K562 (cell line): ENCODE results near the gene DNAH17.

Experiments used
- ERF ChIP-seq: fragments of 450-650 bp; formaldehyde crosslinking; IDR thresholded peaks from 2 replicates; pipeline ENCODE4 v1.4.0; 2020; ENCODE audit warnings: mild to moderate bottlenecking, mixed read lengths
- FOXJ3 ChIP-seq: sonication (generic); formaldehyde crosslinking; IDR thresholded peaks from 2 replicates; pipeline ENCODE4 v1.4.0; 2020; ENCODE audit warnings: mild to moderate bottlenecking, missing genetic modification reagents
- NFYB ChIP-seq: IDR thresholded peaks from 2 replicates; pipeline ENCODE4 v1.6.1; 2011; ENCODE audit warnings: mild to moderate bottlenecking, moderate library complexity; ENCODE audit not compliant: insufficient read length; ENCODE audit errors: extremely low read depth
- TEAD4 ChIP-seq, 2 experiments: sonication (generic) in 1 of 2; formaldehyde crosslinking in 1 of 2; IDR thresholded peaks; 2 replicates each; pipeline versions ENCODE4 v1.6.1 to v1.8.0; 2012 to 2022; ENCODE audit warnings: borderline replicate concordance in 1 of 2, inconsistent platforms in 1 of 2, low read length in 1 of 2, mild to moderate bottlenecking in 1 of 2, missing genetic modification reagents in 1 of 2
- ZNF121 ChIP-seq: sonication (generic); formaldehyde crosslinking; conservative IDR thresholded peaks from 2 replicates; pipeline ENCODE4 v1.8.0; 2022; ENCODE audit warnings: missing genetic modification reagents
- ZNF124 ChIP-seq: sonication (generic); formaldehyde crosslinking; IDR thresholded peaks from 2 replicates; pipeline ENCODE4 v1.8.1; 2022; ENCODE audit warnings: missing genetic modification reagents

DNA sequence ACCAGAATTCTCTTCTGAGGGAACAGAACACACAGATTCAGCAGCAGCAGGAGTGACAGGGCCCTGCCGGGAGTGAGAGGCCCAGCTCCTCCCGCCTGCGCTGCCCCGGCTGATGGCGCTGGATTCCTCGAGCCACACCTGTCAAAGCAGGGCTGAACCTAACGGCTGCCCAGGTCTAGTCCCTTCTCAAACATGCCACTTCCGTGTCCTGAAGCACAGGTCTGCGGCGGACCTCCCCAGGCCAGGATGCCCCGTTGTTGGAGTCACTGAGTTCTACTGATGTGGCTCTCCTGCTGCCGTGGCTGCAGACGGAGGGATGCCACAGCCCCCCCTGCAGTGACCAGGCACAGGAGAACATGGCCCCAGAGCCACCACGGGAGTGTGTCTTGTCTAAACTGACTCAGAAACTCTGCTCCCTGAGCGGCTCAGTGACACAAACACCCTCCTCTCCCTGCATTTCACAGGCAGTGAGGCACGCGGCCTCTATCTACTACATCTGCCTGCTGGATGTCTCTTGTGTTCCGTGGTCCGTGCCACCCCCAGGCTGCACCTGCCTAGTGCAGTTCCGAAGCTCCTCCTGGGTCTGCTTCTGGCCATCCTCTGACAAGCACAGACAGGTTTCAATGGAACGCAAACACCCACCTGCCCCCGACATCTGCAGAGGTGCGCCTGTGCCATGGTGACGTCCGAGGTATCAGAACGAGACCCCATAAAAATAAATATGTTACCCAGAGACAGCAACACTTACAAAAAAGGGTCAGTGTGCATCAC, 44.7 kb upstream of the DNAH17 start:
- no peak for TF ChIP-seq ZNF124 (CRISPR knock-in tag)
- TF ChIP-seq ZNF121 (CRISPR knock-in tag): no peak
- no peak for TF ChIP-seq NFYB
- TF ChIP-seq FOXJ3: no peak
- no peak for TF ChIP-seq TEAD4 (IDR thresholded peaks at IDR 0.05; ENCODE audit: low read length)
- TF ChIP-seq TEAD4 (CRISPR knock-in tag; IDR thresholded peaks at IDR 0.05; ENCODE audit: borderline replicate concordance): no peak
- no peak for TF ChIP-seq ERF
